GM06990 (cell line): Measurements from ENCODE around the gene GAN.
"Not testable (repeated sequence)": the region's sequence is repeated elsewhere in the genome, so short reads cannot be mapped to it uniquely, and the experiment has no call there.

Source experiments
- DNase-seq: peaks from one replicate; pipeline ENCODE4 v3.0.0-alpha.2; 2011; ENCODE audit not compliant: insufficient read length; ENCODE audit errors: extremely low read depth
- H3K27me3 ChIP-seq: replicated peaks from 2 replicates; pipeline ENCODE4 v1.6.0; 2011; ENCODE audit warnings: low read length; ENCODE audit not compliant: control insufficient read depth, insufficient read depth
- H3K36me3 ChIP-seq: 2 replicates; pipeline ENCODE4 v1.5.1; 2011; ENCODE audit warnings: low read length; ENCODE audit not compliant: control insufficient read depth, insufficient read depth
- H3K4me3 ChIP-seq: replicated peaks from 2 replicates; pipeline ENCODE4 v1.5.1; 2011; ENCODE audit warnings: low read depth, mild to moderate bottlenecking, control low read depth, low read length
- CTCF ChIP-seq: IDR thresholded peaks from 2 replicates; pipeline ENCODE4 v1.5.1; 2011; ENCODE audit warnings: low read length, control low read depth, mild to moderate bottlenecking, inconsistent platforms; ENCODE audit not compliant: insufficient read depth, poor library complexity, severe bottlenecking

Gene GAN

GRCh38 chr16:81403601-81404391 is 89.0 kb downstream of the GAN start:
- no peaks in the 10 kb centered on the region for H3K27me3 ChIP-seq
- TF ChIP-seq CTCF: peak; percentile 93
- peak overlapping the region; percentile 50 for H3K4me3 ChIP-seq
- DNase-seq: peak; percentile 80
- H3K36me3 ChIP-seq: no peaks in the 10 kb centered on the region

GRCh38 chr16:81405002-81405401 is 90.2 kb downstream of the GAN start:
- not testable (repeated sequence) for H3K36me3 ChIP-seq, H3K4me3 ChIP-seq, DNase-seq, H3K27me3 ChIP-seq

- Histone ChIP-seq H3K27me3 (no peaks in the 10 kb centered on the region), H3K4me3 (no peak overlapping the region), H3K36me3 (no peaks in the 10 kb centered on the region)
- DNase-seq: no peak
- no peak for TF ChIP-seq CTCF
Observed at GRCh38 chr16:81405702-81406113, 90.9 kb downstream of the GAN start.

- Histone ChIP-seq H3K27me3 (no peaks in the 10 kb centered on the region), H3K36me3 (no peaks in the 10 kb centered on the region), H3K4me3 (no peak overlapping the region)
- DNase-seq: no peak
- TF ChIP-seq CTCF: no peak
Observed at GRCh38 chr16:81408409-81408950, 93.7 kb downstream of the GAN start.

GRCh38 chr16:81409016-81409556 is 94.3 kb downstream of the GAN start:
- H3K4me3 ChIP-seq: no peak overlapping the region
- DNase-seq: no peak
- no peaks in the 10 kb centered on the region for H3K36me3 ChIP-seq
- H3K27me3 ChIP-seq: no peaks in the 10 kb centered on the region
- no peak for TF ChIP-seq CTCF

GRCh38 chr16:81410643-81411293 is 96.0 kb downstream of the GAN start:
- Histone ChIP-seq H3K27me3 (no peaks in the 10 kb centered on the region), H3K36me3 (no peaks in the 10 kb centered on the region), H3K4me3 (no peak overlapping the region)
- TF ChIP-seq CTCF: no peak
- DNase-seq: no peak
